ENCODE results near the gene PGP. TPM values are rescaled to one million over a fixed set of nuclear protein-coding genes. Genes with fewer than 3 reads are reported as not detected.
"Not testable (repeated sequence)": the region's sequence is repeated elsewhere in the genome, so short reads cannot be mapped to it uniquely, and the experiment has no call there.

PGP gene
- polyA plus RNA-seq, 1 donor (not counting 4 experiments of a cell fraction or from before 2014, with no cell fraction given): 10.3 TPM

DNA sequence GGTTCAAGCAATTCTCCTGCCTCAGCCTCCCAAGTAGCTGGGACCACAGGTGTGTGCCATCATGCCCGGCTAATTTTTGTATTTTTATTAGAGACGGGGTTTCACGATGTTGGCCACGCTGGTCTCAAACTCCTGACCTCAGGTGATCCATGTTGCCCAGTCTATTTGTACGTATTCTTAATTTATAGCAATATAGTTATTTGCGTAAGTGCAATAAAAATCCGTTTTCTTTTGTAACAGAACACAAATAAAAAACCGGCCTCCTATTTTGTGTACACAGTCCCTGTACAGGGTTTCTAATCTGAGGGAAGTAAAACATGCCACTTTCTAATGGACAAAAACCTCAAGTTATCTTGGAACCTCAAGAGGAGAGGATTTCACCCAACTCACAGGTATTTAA is 45.6 kb upstream of the PGP start:
- no peaks in the 10 kb centered on the region for H3K4me1 ChIP-seq (ENCODE audit: control insufficient read depth, extremely low read depth, insufficient read depth, low read length)
- no peaks in the 10 kb centered on the region for H3K9me1 ChIP-seq (ENCODE audit: control insufficient read depth, extremely low read depth, insufficient read depth, low read length)
- no peak overlapping the region for H3K27ac ChIP-seq (ENCODE audit: control insufficient read depth, insufficient read depth, low read length)
- peaks cover 39 to 67% of the 10 kb centered on the region in 2 experiments for H3K36me3 ChIP-seq (ENCODE audit: control insufficient read depth in 2 of 2, extremely low read depth in 1 of 2, insufficient read depth in 2 of 2, low read length in 2 of 2)
- DNase-seq (ENCODE audit: low read depth, low spot score) (no peak), FAIRE-seq (no peak)
- dilution Hi-C loops (cut with MboI; ENCODE audit: extremely low pct_ligation_motif_present, low sequenced_read_pairs): no loop called here
- no peak overlapping the region for H3K9ac ChIP-seq (ENCODE audit: control insufficient read depth, extremely low read depth, insufficient read depth, low read length)
- peaks cover 30% of the 10 kb centered on the region for H4K20me1 ChIP-seq (ENCODE audit: control insufficient read depth, extremely low read depth, insufficient read depth, low read length)
- H3K27me3 ChIP-seq (ENCODE audit: control insufficient read depth, extremely low read depth, insufficient read depth, low read length): no peaks in the 10 kb centered on the region
- peaks cover 76% of the 10 kb centered on the region for H3K79me2 ChIP-seq (ENCODE audit: control insufficient read depth, insufficient read depth, low read length)
- TF ChIP-seq EZH2 (IDR thresholded peaks at IDR 0.05; ENCODE audit: low read length): no peak
- TF ChIP-seq, protein P1, sequence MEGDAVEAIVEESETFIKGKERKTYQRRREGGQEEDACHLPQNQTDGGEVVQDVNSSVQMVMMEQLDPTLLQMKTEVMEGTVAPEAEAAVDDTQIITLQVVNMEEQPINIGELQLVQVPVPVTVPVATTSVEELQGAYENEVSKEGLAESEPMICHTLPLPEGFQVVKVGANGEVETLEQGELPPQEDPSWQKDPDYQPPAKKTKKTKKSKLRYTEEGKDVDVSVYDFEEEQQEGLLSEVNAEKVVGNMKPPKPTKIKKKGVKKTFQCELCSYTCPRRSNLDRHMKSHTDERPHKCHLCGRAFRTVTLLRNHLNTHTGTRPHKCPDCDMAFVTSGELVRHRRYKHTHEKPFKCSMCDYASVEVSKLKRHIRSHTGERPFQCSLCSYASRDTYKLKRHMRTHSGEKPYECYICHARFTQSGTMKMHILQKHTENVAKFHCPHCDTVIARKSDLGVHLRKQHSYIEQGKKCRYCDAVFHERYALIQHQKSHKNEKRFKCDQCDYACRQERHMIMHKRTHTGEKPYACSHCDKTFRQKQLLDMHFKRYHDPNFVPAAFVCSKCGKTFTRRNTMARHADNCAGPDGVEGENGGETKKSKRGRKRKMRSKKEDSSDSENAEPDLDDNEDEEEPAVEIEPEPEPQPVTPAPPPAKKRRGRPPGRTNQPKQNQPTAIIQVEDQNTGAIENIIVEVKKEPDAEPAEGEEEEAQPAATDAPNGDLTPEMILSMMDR (optimal IDR thresholded peaks at IDR 0.05 in 1 of 3, IDR thresholded peaks at IDR 0.05 in 1 of 3, conservative IDR thresholded peaks at IDR 0.05 in 1 of 3; ENCODE audit: extremely low read depth in 1 of 3, insufficient read depth in 2 of 3, low read length in 3 of 3): no peak
- no peak overlapping the region for H3K4me3 ChIP-seq (ENCODE audit: control insufficient read depth in 2 of 3, extremely low read depth in 1 of 3, insufficient read depth in 2 of 3, low read depth in 1 of 3, low read length in 3 of 3)
- H3K4me2 ChIP-seq (ENCODE audit: control insufficient read depth, extremely low read depth, insufficient read depth, low read depth, low read length): no peak overlapping the region
- no peaks in the 10 kb centered on the region for H3K9me3 ChIP-seq (ENCODE audit: control insufficient read depth, low read depth, low read length)
- no peak overlapping the region for H2AFZ ChIP-seq (ENCODE audit: control insufficient read depth, low read length)

DNA sequence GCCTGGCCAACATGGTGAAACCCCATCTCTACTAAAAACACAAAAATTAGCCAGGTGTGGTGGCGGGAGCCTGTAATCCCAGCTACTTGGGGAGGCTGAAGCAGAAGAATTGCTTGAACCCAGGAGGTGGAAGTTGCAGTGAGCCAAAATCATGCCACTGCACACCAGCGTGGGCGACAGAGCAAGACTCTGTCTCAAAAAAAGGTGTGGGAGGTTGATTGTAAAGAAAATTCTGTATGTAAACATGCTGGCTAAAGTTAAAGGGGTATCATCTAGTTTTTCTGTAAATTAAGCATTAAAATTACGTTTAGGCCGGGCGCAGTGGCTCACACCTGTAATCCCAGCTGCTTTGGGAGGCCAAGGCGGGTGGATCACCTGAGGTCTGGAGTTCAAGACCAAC is 43.9 kb upstream of the PGP start:
- H3K9me1 ChIP-seq (ENCODE audit: control insufficient read depth, extremely low read depth, insufficient read depth, low read length); DNase-seq (ENCODE audit: low read depth, low spot score); H3K4me2 ChIP-seq (ENCODE audit: control insufficient read depth, extremely low read depth, insufficient read depth, low read depth, low read length); H3K27me3 ChIP-seq (ENCODE audit: control insufficient read depth, extremely low read depth, insufficient read depth, low read length); H2AFZ ChIP-seq (ENCODE audit: control insufficient read depth, low read length); dilution Hi-C loops (cut with MboI; ENCODE audit: extremely low pct_ligation_motif_present, low sequenced_read_pairs); H3K9me3 ChIP-seq (ENCODE audit: control insufficient read depth, low read depth, low read length); H3K27ac ChIP-seq (ENCODE audit: control insufficient read depth, insufficient read depth, low read length); H3K4me3 ChIP-seq (ENCODE audit: control insufficient read depth in 2 of 3, extremely low read depth in 1 of 3, insufficient read depth in 2 of 3, low read depth in 1 of 3, low read length in 3 of 3); FAIRE-seq; H3K4me1 ChIP-seq (ENCODE audit: control insufficient read depth, extremely low read depth, insufficient read depth, low read length); H3K9ac ChIP-seq (ENCODE audit: control insufficient read depth, extremely low read depth, insufficient read depth, low read length): not testable (repeated sequence)
- Histone ChIP-seq H3K79me2 (ENCODE audit: control insufficient read depth, insufficient read depth, low read length) (peaks cover 59% of the 10 kb centered on the region), H3K36me3 (ENCODE audit: control insufficient read depth in 2 of 2, extremely low read depth in 1 of 2, insufficient read depth in 2 of 2, low read length in 2 of 2) (peaks cover 41 to 58% of the 10 kb centered on the region in 2 experiments), H4K20me1 (ENCODE audit: control insufficient read depth, extremely low read depth, insufficient read depth, low read length) (peaks cover 19% of the 10 kb centered on the region)

DNA sequence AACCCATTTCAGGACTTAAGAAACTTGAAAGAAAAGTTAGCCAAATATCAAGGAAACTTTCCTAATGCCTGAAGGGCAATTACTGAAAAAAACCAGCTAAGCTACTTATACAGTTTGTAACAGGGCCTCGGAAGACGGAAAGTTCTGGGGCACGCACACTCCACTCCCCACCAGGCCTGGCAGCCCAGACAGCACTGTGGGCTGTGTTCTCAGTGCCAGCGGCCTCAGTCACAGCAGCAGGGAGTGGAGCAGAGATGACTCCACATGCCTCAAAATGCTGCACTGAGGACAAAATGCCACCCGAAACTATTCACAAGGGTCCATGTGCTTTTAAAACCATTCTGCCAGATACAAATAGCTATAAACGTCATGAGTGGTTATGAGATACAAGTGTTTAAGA is 43.1 kb upstream of the PGP start:
- H3K27ac ChIP-seq (ENCODE audit: control insufficient read depth, insufficient read depth, low read length): no peak overlapping the region
- DNase-seq (ENCODE audit: low read depth, low spot score) (no peak), FAIRE-seq (no peak)
- peaks cover 16% of the 10 kb centered on the region for H4K20me1 ChIP-seq (ENCODE audit: control insufficient read depth, extremely low read depth, insufficient read depth, low read length)
- no peak overlapping the region for H3K4me3 ChIP-seq (ENCODE audit: control insufficient read depth in 2 of 3, extremely low read depth in 1 of 3, insufficient read depth in 2 of 3, low read depth in 1 of 3, low read length in 3 of 3)
- no peaks in the 10 kb centered on the region for H3K4me1 ChIP-seq (ENCODE audit: control insufficient read depth, extremely low read depth, insufficient read depth, low read length)
- no peaks in the 10 kb centered on the region for H3K9me3 ChIP-seq (ENCODE audit: control insufficient read depth, low read depth, low read length)
- TF ChIP-seq, protein P1 (optimal IDR thresholded peaks at IDR 0.05 in 1 of 3, IDR thresholded peaks at IDR 0.05 in 1 of 3, conservative IDR thresholded peaks at IDR 0.05 in 1 of 3; ENCODE audit: extremely low read depth in 1 of 3, insufficient read depth in 2 of 3, low read length in 3 of 3): no peak
- no peak for TF ChIP-seq EZH2 (IDR thresholded peaks at IDR 0.05; ENCODE audit: low read length)
- H3K27me3 ChIP-seq (ENCODE audit: control insufficient read depth, extremely low read depth, insufficient read depth, low read length): no peaks in the 10 kb centered on the region
- H3K9ac ChIP-seq (ENCODE audit: control insufficient read depth, extremely low read depth, insufficient read depth, low read length): no peak overlapping the region
- no peak overlapping the region for H2AFZ ChIP-seq (ENCODE audit: control insufficient read depth, low read length)
- H3K9me1 ChIP-seq (ENCODE audit: control insufficient read depth, extremely low read depth, insufficient read depth, low read length): no peaks in the 10 kb centered on the region
- H3K36me3 ChIP-seq (ENCODE audit: control insufficient read depth in 2 of 2, extremely low read depth in 1 of 2, insufficient read depth in 2 of 2, low read length in 2 of 2): peaks cover 38 to 54% of the 10 kb centered on the region in 2 experiments
- dilution Hi-C loops (cut with MboI; ENCODE audit: extremely low pct_ligation_motif_present, low sequenced_read_pairs): no loop called here
- no peak overlapping the region for H3K4me2 ChIP-seq (ENCODE audit: control insufficient read depth, extremely low read depth, insufficient read depth, low read depth, low read length)
- H3K79me2 ChIP-seq (ENCODE audit: control insufficient read depth, insufficient read depth, low read length): peaks cover 50% of the 10 kb centered on the region
